Right atrium auricular region (tissue), 2 donors: ENCODE results near the gene UVRAG. TPM values are rescaled to one million over a fixed set of nuclear protein-coding genes. Genes with fewer than 3 reads are reported as not detected.

Experiments used
- DNase-seq: peaks from one replicate; pipeline ENCODE4 v3.0.0-alpha.2; 2019; ENCODE audit warnings: low spot score
- H3K27ac ChIP-seq, 2 donors: fragments of 200-600 bp; sonication (generic); 1 replicate in 1 of 2; 2 replicates in 1 of 2; pipeline ENCODE4 v1.5.1; 2016 to 2019
- H3K27me3 ChIP-seq, 2 donors: fragments of 200-600 bp; sonication (generic); one replicate each; pipeline versions ENCODE4 v1.5.1 to v1.6.0; 2017 to 2019
- H3K36me3 ChIP-seq: fragments of 200-600 bp; sonication (generic); one replicate; pipeline ENCODE4 v1.5.1; 2016
- H3K4me1 ChIP-seq, 2 donors: fragments of 200-600 bp; sonication (generic); one replicate each; pipeline versions ENCODE4 v1.5.1 to v1.6.0; 2017 to 2019
- H3K4me3 ChIP-seq, 2 donors: fragments of 200-600 bp; sonication (generic); 1 replicate in 1 of 2; 2 replicates in 1 of 2; pipeline ENCODE4 v1.5.1; 2017 to 2019; ENCODE audit warnings: mild to moderate bottlenecking in 1 of 2, moderate library complexity in 1 of 2
- H3K9me3 ChIP-seq, 2 donors: fragments of 200-600 bp; sonication (generic); one replicate each; pipeline ENCODE4 v1.5.1; 2019
- total RNA-seq, 2 donors: library from RNA; depleted of rRNA; stranded (reverse); fragments of >200 nt; gene quantifications; one replicate each; pipeline ENCODE4 v1.1.0, GENCODE V29; 2016
- TF ChIP-seq, protein P1 (sequence below), 2 donors: fragments of 200-600 bp; sonication (generic); IDR thresholded peaks; one replicate each; pipeline ENCODE4 v1.5.1; 2019; ENCODE audit warnings: antibody characterized with exemption in 2 of 2

Gene UVRAG
- total RNA-seq, 2 donors from 2014 or later = 13.2 to 13.9 TPM

DNA sequence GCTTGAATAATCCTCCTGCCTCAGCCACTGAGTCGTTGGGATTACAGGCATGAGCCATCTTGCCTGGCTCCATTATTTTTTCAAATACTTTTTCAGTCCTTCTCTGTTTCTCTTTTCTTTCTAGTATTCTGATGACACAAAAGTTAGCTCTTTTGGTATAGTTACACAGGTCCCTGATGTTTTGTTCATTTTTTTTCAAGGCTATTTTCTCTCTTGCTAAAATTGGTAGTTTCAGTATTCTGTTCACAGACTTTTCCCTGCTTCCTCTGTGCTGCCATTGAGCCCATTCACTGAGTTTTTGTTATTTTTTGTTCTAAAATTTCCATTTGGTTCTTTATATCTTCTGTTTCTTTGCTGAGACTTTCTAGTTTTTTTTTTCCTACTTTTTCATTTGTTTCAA is 166.5 kb downstream of the UVRAG start:
- no peak overlapping the region for H3K27ac ChIP-seq
- no peaks in the 10 kb centered on the region for H3K27me3 ChIP-seq
- no peaks in the 10 kb centered on the region for H3K9me3 ChIP-seq
- H3K4me3 ChIP-seq = no peak overlapping the region
- H3K4me1 ChIP-seq = no peaks in the 10 kb centered on the region
- TF ChIP-seq, protein P1, sequence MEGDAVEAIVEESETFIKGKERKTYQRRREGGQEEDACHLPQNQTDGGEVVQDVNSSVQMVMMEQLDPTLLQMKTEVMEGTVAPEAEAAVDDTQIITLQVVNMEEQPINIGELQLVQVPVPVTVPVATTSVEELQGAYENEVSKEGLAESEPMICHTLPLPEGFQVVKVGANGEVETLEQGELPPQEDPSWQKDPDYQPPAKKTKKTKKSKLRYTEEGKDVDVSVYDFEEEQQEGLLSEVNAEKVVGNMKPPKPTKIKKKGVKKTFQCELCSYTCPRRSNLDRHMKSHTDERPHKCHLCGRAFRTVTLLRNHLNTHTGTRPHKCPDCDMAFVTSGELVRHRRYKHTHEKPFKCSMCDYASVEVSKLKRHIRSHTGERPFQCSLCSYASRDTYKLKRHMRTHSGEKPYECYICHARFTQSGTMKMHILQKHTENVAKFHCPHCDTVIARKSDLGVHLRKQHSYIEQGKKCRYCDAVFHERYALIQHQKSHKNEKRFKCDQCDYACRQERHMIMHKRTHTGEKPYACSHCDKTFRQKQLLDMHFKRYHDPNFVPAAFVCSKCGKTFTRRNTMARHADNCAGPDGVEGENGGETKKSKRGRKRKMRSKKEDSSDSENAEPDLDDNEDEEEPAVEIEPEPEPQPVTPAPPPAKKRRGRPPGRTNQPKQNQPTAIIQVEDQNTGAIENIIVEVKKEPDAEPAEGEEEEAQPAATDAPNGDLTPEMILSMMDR (IDR thresholded peaks at IDR 0.05) = no peak
- DNase-seq = no peak
- peaks cover 5% of the 10 kb centered on the region for H3K36me3 ChIP-seq

DNA sequence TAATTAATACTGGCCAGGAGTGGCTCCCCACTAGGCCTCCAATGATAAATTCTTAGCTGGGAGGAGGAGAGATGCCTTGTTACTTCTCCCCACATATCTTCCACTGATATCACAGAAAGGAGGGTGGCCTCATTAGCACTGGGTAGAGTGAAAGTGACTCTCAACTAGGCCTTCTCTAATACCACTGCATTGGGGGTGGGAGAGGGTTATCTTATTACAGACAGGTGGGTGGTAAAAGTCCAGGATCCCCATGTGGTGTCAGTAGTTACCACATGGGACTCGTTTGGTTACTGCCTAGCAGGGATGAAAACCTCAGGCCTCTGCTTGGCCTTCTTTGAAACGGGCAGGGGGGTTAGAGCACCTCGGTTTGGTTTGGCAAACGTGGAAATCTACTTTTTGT is 167.3 kb downstream of the UVRAG start:
- TF ChIP-seq, protein P1 (IDR thresholded peaks at IDR 0.05) = no peak
- no peak for DNase-seq
- Histone ChIP-seq H3K9me3 (no peaks in the 10 kb centered on the region), H3K27me3 (no peaks in the 10 kb centered on the region), H3K4me1 (no peaks in the 10 kb centered on the region), H3K4me3 (no peak overlapping the region), H3K27ac (no peak overlapping the region), H3K36me3 (peaks cover 5% of the 10 kb centered on the region)

DNA sequence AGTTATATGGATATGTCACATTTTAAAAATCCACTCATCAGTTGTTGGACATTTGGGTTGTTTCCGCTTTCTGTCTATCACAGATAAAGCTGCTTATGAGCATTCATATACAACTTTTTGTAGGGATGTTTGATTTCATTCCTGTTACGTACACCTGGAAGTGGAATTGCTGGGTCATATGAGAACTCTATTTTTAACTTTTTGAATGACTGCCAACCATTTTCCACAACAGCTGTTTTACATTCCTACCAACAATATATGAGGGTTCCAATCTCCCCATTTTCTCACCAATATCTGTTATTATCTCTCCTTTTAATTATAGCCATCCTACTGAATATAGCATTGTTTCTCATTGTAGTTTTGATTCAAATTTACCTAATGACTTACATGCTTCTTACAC is 172.0 kb downstream of the UVRAG start:
- no peak overlapping the region for H3K27ac ChIP-seq
- TF ChIP-seq, protein P1 (IDR thresholded peaks at IDR 0.05) = no peak
- peaks cover 5% of the 10 kb centered on the region for H3K36me3 ChIP-seq
- H3K27me3 ChIP-seq = no peaks in the 10 kb centered on the region
- H3K4me3 ChIP-seq = no peak overlapping the region
- H3K4me1 ChIP-seq = no peaks in the 10 kb centered on the region
- no peaks in the 10 kb centered on the region for H3K9me3 ChIP-seq
- no peak for DNase-seq

DNA sequence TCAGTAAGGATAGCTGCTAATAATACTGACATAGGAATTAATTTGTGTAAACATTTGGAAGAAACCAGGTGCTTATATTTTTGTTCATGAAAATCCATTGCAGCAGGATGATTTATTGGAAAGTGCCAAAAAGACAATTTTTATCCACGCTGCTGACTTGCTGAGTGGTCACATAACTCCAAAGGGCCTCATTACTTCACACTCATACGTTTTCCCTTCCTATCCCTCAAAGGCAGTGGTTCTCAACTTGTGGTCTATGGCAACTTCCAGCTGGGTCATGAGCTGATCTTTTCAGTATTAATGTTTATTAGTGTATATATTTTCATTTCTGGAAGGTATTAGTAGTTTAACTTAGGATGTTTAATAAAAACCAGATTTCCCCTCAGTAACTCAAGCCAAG is 178.1 kb downstream of the UVRAG start:
- H3K27me3 ChIP-seq = no peaks in the 10 kb centered on the region
- no peaks in the 10 kb centered on the region for H3K36me3 ChIP-seq
- no peak overlapping the region for H3K27ac ChIP-seq
- DNase-seq = no peak
- TF ChIP-seq, protein P1 (IDR thresholded peaks at IDR 0.05) = no peak
- H3K4me1 ChIP-seq = no peaks in the 10 kb centered on the region
- H3K9me3 ChIP-seq = no peaks in the 10 kb centered on the region
- no peak overlapping the region for H3K4me3 ChIP-seq

DNA sequence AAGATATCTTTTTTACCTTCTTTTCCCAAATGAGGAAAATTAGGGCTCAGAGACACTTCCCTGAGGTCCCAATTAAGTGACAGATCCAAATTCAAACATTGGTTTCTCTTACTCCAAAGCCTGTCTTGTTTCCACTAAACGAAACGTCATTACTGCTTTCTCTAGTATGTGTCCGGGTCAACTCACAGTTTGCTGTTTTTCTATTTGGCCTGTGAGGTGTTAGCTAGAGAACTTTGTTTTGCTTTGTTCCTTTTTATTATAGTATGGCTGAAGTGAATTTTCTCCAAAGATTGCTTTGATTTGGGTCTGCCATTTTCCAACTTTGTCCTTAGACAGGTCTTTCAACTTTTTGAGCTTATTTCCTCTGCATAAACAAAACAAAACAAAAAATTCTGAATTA is 179.6 kb downstream of the UVRAG start:
- H3K4me3 ChIP-seq = no peak overlapping the region
- no peak overlapping the region for H3K27ac ChIP-seq
- no peak for DNase-seq
- no peaks in the 10 kb centered on the region for H3K36me3 ChIP-seq
- H3K9me3 ChIP-seq = no peaks in the 10 kb centered on the region
- no peaks in the 10 kb centered on the region for H3K4me1 ChIP-seq
- H3K27me3 ChIP-seq = no peaks in the 10 kb centered on the region
- TF ChIP-seq, protein P1 (IDR thresholded peaks at IDR 0.05) = no peak
